GM13976 (cell line): ENCODE data around the gene FOXP1.

Source experiments
- DNase-seq: peaks from one replicate; pipeline ENCODE4 v3.0.0; 2012; ENCODE audit warnings: low spot score
- CTCF ChIP-seq: IDR thresholded peaks from 2 replicates; pipeline ENCODE4 v1.5.1; 2012; ENCODE audit warnings: borderline replicate concordance, mild to moderate bottlenecking; ENCODE audit not compliant: insufficient read depth; ENCODE audit errors: extremely low read depth, missing control alignments, control extremely low read depth
- in situ Hi-C: fragments of 300-500 bp; cut with MboI; formaldehyde crosslinking; loops from one replicate; pipeline ENCODE4 v1.12.0; 2022; ENCODE audit warnings: low sequenced_read_pairs, mixed read lengths, inconsistent platforms; ENCODE audit not compliant: unreplicated experiment

Gene FOXP1

DNA sequence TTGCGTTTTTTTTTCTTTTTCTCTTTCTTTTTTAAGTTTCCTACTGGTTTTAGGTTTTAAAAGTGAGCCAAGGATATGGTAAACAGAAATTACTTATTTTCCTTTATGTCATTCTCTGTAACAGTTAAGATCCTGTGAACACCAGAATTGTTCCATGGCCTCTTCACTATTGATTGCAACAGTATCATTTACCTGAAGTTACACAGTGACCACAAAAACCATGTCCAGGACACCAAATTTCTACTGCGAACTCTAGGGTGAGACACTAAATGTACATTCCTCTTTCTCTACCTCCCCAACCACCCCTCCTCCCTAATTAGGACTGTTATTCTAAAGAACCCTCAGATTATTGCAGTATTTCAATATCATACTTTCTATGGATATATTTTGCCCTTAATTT, 280.9 kb downstream of the FOXP1 start:
- in situ Hi-C loops: no loop called here
- TF ChIP-seq CTCF: no peak
- DNase-seq: no peak

GRCh38 chr3:71300951-71301393, 282.6 kb downstream of the FOXP1 start:
- in situ Hi-C loops: no loop called here
- DNase-seq: peak; percentile 13
- no peak for TF ChIP-seq CTCF

GRCh38 chr3:71299160-71299559, 284.4 kb downstream of the FOXP1 start:
- no peak for DNase-seq
- in situ Hi-C loops: no loop called here

GRCh38 chr3:71294919-71295318, 288.6 kb downstream of the FOXP1 start:
- in situ Hi-C loops: no loop called here
- DNase-seq: no peak
- TF ChIP-seq CTCF: no peak

More at GRCh38 chr3:71299160-71299559, 284.4 kb downstream of the FOXP1 start:
- no peak for TF ChIP-seq CTCF

GRCh38 chr3:71290301-71290700, 293.2 kb downstream of the FOXP1 start:
- in situ Hi-C loops: no loop called here
- DNase-seq: no peak
- no peak for TF ChIP-seq CTCF

- DNase-seq: no peak
- no peak for TF ChIP-seq CTCF
- in situ Hi-C loops: no loop called here
Measured at GRCh38 chr3:71288269-71288930, 295.1 kb downstream of the FOXP1 start.
